Hepatocyte (in vitro differentiated cells): ENCODE data around the gene TNFRSF1B. TPM values are rescaled to one million over a fixed set of nuclear protein-coding genes. Genes with fewer than 3 reads are reported as not detected.
A peak's percentile ranks its signal among the peaks of the same experiment; 100 is the strongest.

Source experiments
- DNase-seq: peaks from one replicate; pipeline ENCODE4 v3.0.0-alpha.2; 2016; ENCODE audit warnings: low spot score
- H2AFZ ChIP-seq: fragments of 200-600 bp; sonication (generic); 2 replicates; pipeline ENCODE4 v1.6.0; 2016; ENCODE audit warnings: antibody characterized with exemption, mild to moderate bottlenecking
- H3K27ac ChIP-seq: fragments of 200-600 bp; sonication (generic); 2 replicates; pipeline ENCODE4 v1.5.1; 2016; ENCODE audit warnings: mild to moderate bottlenecking
- H3K27me3 ChIP-seq: fragments of 200-600 bp; sonication (generic); 2 replicates; pipeline ENCODE4 v1.6.1; 2016
- H3K36me3 ChIP-seq: fragments of 200-600 bp; sonication (generic); replicated peaks from 2 replicates; pipeline ENCODE4 v1.5.1; 2016; ENCODE audit warnings: low read depth; ENCODE audit not compliant: insufficient read depth
- H3K4me1 ChIP-seq: fragments of 200-600 bp; sonication (generic); 2 replicates; pipeline ENCODE4 v1.5.1; 2016; ENCODE audit warnings: mild to moderate bottlenecking, moderate library complexity; ENCODE audit not compliant: insufficient read depth
- H3K4me2 ChIP-seq: fragments of 200-600 bp; sonication (generic); 2 replicates; pipeline ENCODE4 v1.6.0; 2016
- H3K4me3 ChIP-seq: fragments of 200-600 bp; sonication (generic); 2 replicates; pipeline ENCODE4 v1.5.1; 2016; ENCODE audit warnings: mild to moderate bottlenecking
- H3K79me2 ChIP-seq: fragments of 200-600 bp; sonication (generic); 2 replicates; pipeline ENCODE4 v1.6.0; 2017; ENCODE audit warnings: mild to moderate bottlenecking
- H3K9me2 ChIP-seq: fragments of 200-600 bp; sonication (generic); replicated peaks from 2 replicates; pipeline ENCODE4 v1.6.0; 2017; ENCODE audit warnings: mild to moderate bottlenecking; ENCODE audit not compliant: insufficient read depth
- H3K9me3 ChIP-seq: fragments of 200-600 bp; sonication (generic); 2 replicates; pipeline ENCODE4 v1.5.1; 2016; ENCODE audit warnings: low read depth, mild to moderate bottlenecking
- H4K20me1 ChIP-seq: fragments of 200-600 bp; sonication (generic); 2 replicates; pipeline ENCODE4 v1.6.0; 2016; ENCODE audit warnings: mild to moderate bottlenecking; ENCODE audit not compliant: insufficient read depth, poor library complexity, severe bottlenecking
- EZH2 ChIP-seq: fragments of 200-600 bp; sonication (generic); IDR thresholded peaks from 2 replicates; pipeline ENCODE4 v1.6.1; 2016; ENCODE audit warnings: antibody characterized with exemption, mild to moderate bottlenecking, borderline replicate concordance
- EZH2phosphoT487 ChIP-seq: fragments of 200-600 bp; sonication (generic); IDR thresholded peaks from one replicate; pipeline ENCODE4 v1.6.1; 2018; ENCODE audit warnings: antibody characterized with exemption, mild to moderate bottlenecking, low read depth, moderate library complexity; ENCODE audit not compliant: unreplicated experiment, severe bottlenecking
- WGBS: methylation state at CpG from one replicate; pipeline ENCODE4 v1.1.6; 2016; ENCODE audit warnings: low lambda C conversion rate; ENCODE audit errors: missing lambda C conversion rate; 5-methylcytosine and 5-hydroxymethylcytosine counted together
- polyA plus RNA-seq: library from polyadenylated mRNA; unstranded; fragments of >200 nt; fragmentation: Nextera tagmentation; extraction: Ambion mirVana; gene quantifications from 2 replicates; pipeline ENCODE4 v1.2.1, GENCODE V29; 2016
- total RNA-seq: library from RNA; depleted of rRNA; stranded (reverse); fragments of >200 nt; gene quantifications from 2 replicates; pipeline ENCODE4 v1.2.3, GENCODE V29; 2014
- TF ChIP-seq, protein P1 (sequence below): fragments of 200-600 bp; sonication (generic); IDR thresholded peaks from 2 replicates; pipeline ENCODE4 v1.5.1; 2016; ENCODE audit warnings: antibody characterized with exemption, mild to moderate bottlenecking; ENCODE audit not compliant: poor library complexity

TNFRSF1B gene
- total and polyA plus RNA-seq, 2 experiments from 2014 or later = 4.3 to 13.4 TPM

DNA sequence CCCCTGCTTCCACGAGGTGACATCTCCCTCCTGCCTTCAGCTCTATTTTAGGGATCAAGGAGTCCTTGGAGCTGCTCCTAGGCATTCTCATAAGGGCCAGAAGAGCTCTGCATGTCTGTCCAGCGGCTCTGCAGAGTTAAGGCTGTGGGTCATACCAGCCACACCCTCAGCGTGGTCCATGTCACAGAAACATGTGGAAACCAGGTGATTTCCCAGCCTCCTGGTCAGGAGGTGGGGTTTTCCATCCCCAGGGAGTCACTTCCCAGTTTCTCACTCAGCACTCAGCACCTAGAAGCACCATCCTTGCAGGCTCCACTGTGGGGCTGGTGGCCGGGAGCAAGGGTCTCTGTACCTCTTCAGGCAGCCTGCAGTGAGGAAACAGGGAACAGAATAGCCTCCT, 1.4 kb upstream of the TNFRSF1B start:
- DNase-seq = no peak
- Histone ChIP-seq H4K20me1 (no peaks in the 10 kb centered on the region), H3K9me3 (no peaks in the 10 kb centered on the region), H3K27ac (no peak overlapping the region), H3K4me3 (no peak overlapping the region), H3K4me2 (no peak overlapping the region), H3K27me3 (peaks cover 7% of the 10 kb centered on the region), H2AFZ (no peak overlapping the region), H3K36me3 (no peaks in the 10 kb centered on the region), H3K79me2 (no peaks in the 10 kb centered on the region), H3K4me1 (peaks cover 11% of the 10 kb centered on the region), H3K9me2 (no peaks in the 10 kb centered on the region)
- 88% methylated on average over 3 of the region's 4 CpGs for WGBS
- no peak for TF ChIP-seq EZH2phosphoT487
- no peak for TF ChIP-seq EZH2
- TF ChIP-seq, protein P1, sequence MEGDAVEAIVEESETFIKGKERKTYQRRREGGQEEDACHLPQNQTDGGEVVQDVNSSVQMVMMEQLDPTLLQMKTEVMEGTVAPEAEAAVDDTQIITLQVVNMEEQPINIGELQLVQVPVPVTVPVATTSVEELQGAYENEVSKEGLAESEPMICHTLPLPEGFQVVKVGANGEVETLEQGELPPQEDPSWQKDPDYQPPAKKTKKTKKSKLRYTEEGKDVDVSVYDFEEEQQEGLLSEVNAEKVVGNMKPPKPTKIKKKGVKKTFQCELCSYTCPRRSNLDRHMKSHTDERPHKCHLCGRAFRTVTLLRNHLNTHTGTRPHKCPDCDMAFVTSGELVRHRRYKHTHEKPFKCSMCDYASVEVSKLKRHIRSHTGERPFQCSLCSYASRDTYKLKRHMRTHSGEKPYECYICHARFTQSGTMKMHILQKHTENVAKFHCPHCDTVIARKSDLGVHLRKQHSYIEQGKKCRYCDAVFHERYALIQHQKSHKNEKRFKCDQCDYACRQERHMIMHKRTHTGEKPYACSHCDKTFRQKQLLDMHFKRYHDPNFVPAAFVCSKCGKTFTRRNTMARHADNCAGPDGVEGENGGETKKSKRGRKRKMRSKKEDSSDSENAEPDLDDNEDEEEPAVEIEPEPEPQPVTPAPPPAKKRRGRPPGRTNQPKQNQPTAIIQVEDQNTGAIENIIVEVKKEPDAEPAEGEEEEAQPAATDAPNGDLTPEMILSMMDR = no peak

- TF ChIP-seq EZH2 (no peak), EZH2phosphoT487 (no peak)
- TF ChIP-seq, protein P1 = no peak
- 73% methylated on average over 31 of the region's 33 CpGs for WGBS
- no peaks in the 10 kb centered on the region for H3K36me3 ChIP-seq
Observed at GRCh38 chr1:12167493-12168429, 970 bp downstream of the TNFRSF1B start.

GRCh38 chr1:12168451-12169160, 1.8 kb downstream of the TNFRSF1B start:
- no peak overlapping the region for H3K27ac ChIP-seq
- H3K79me2 ChIP-seq = no peaks in the 10 kb centered on the region

More at GRCh38 chr1:12167493-12168429, 970 bp downstream of the TNFRSF1B start:
- Histone ChIP-seq H3K4me2 (peak overlapping the region; percentile 82), H3K9me2 (no peaks in the 10 kb centered on the region), H3K9me3 (no peaks in the 10 kb centered on the region), H3K4me3 (no peak overlapping the region), H4K20me1 (no peaks in the 10 kb centered on the region), H3K27me3 (peaks cover 7% of the 10 kb centered on the region), H2AFZ (peak overlapping the region; percentile 26), H3K79me2 (no peaks in the 10 kb centered on the region), H3K27ac (no peak overlapping the region), H3K4me1 (peaks cover 3% of the 10 kb centered on the region)
- DNase-seq = no peak

More at GRCh38 chr1:12168451-12169160, 1.8 kb downstream of the TNFRSF1B start:
- Histone ChIP-seq H3K9me3 (no peaks in the 10 kb centered on the region), H3K9me2 (no peaks in the 10 kb centered on the region), H3K4me1 (peaks cover 3% of the 10 kb centered on the region), H3K36me3 (no peaks in the 10 kb centered on the region), H2AFZ (no peak overlapping the region), H3K4me2 (no peak overlapping the region), H4K20me1 (no peaks in the 10 kb centered on the region), H3K4me3 (no peak overlapping the region), H3K27me3 (peaks cover 7% of the 10 kb centered on the region)
- DNase-seq = no peak
- WGBS = 85% methylated on average over 12 of the region's 17 CpGs
- TF ChIP-seq EZH2phosphoT487 (no peak), EZH2 (no peak)
- TF ChIP-seq, protein P1 = no peak
